Right lobe of liver (tissue), 4 donors: ENCODE measurements around the gene GPRC5A.

Experiments
- POLR2A ChIP-seq: fragments of 450-650 bp; IDR thresholded peaks from one replicate; pipeline ENCODE4 v1.6.1; 2017; ENCODE audit warnings: antibody characterized with exemption, mild to moderate bottlenecking
- TF ChIP-seq, protein P1 (sequence below), 4 donors: fragments of 200-600 bp in 3 of 4; fragments of 450-650 bp in 1 of 4; IDR thresholded peaks; one replicate each; pipeline versions ENCODE4 v1.5.1 to v1.8.0; 2016 to 2022; ENCODE audit warnings: antibody characterized with exemption in 4 of 4, mild to moderate bottlenecking in 2 of 4
- donor health status: DM: no; HTN: no; CAD: no.
- donor health status: DM: no; HTN: no; CAD: no.
- donor health status: DM: no; HTN: yes; CAD: no.

- TF ChIP-seq, protein P1, sequence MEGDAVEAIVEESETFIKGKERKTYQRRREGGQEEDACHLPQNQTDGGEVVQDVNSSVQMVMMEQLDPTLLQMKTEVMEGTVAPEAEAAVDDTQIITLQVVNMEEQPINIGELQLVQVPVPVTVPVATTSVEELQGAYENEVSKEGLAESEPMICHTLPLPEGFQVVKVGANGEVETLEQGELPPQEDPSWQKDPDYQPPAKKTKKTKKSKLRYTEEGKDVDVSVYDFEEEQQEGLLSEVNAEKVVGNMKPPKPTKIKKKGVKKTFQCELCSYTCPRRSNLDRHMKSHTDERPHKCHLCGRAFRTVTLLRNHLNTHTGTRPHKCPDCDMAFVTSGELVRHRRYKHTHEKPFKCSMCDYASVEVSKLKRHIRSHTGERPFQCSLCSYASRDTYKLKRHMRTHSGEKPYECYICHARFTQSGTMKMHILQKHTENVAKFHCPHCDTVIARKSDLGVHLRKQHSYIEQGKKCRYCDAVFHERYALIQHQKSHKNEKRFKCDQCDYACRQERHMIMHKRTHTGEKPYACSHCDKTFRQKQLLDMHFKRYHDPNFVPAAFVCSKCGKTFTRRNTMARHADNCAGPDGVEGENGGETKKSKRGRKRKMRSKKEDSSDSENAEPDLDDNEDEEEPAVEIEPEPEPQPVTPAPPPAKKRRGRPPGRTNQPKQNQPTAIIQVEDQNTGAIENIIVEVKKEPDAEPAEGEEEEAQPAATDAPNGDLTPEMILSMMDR (IDR thresholded peaks at IDR 0.05) = no peak
- no peak for TF ChIP-seq POLR2A
These were observed 72.9 kb downstream of the GPRC5A start for GRCh38 chr12:12964255-12964654.
